IPS-NIHi7 (cell line): ENCODE measurements around the gene PRSS2.

ENCODE experiments used
- DNase-seq: peaks from one replicate; pipeline ENCODE4 v3.0.0; 2012; ENCODE audit warnings: mixed read lengths; ENCODE audit errors: extremely low spot score

Gene PRSS2

DNA sequence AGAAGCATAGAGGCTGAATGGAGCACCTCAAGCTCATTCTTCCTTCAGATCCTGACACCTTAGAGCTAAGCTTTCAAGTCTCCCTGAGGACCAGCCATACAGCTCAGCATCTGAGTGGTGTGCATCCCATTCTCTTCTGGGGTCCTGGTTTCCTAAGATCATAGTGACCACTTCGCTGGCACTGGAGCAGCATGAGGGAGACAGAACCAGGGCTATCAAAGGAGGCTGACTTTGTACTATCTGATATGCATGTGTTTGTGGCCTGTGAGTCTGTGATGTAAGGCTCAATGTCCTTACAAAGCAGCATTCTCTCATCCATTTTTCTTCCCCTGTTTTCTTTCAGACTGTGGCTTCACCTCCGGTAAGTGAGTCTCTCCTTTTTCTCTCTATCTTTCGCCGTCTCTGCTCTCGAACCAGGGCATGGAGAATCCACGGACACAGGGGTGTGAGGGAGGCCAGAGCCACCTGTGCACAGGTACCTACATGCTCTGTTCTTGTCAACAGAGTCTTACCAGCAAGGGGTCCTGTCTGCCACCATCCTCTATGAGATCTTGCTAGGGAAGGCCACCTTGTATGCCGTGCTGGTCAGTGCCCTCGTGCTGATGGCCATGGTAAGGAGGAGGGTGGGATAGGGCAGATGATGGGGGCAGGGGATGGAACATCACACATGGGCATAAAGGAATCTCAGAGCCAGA, 31.0 kb downstream of the PRSS2 start:
- DNase-seq: no peak

DNA sequence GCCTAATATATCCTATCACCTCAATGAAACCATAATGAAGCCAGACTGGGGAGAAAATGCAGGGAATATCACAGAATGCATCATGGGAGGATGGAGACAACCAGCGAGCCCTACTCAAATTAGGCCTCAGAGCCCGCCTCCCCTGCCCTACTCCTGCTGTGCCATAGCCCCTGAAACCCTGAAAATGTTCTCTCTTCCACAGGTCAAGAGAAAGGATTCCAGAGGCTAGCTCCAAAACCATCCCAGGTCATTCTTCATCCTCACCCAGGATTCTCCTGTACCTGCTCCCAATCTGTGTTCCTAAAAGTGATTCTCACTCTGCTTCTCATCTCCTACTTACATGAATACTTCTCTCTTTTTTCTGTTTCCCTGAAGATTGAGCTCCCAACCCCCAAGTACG, 31.5 kb downstream of the PRSS2 start:
- no peak for DNase-seq

DNA sequence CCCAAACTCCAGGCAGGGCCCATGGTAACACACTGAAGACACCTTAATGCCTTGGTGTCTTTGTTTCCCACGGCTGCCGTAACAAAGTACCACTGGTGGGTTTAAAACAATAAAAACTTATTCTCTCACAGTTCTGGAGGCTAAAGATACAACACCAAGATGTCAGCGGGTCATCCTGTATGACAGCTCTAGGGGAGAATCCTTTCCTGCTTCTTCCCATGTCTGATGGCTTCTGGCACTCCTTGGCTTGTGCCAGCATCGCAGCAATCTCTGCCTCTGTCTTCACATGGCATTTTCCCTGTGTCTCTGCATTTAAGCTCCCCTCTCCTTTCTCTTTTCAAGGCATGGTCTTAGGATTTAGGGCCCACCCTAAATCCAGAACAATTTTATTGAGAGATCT, 33.1 kb downstream of the PRSS2 start:
- DNase-seq: no peak

DNA sequence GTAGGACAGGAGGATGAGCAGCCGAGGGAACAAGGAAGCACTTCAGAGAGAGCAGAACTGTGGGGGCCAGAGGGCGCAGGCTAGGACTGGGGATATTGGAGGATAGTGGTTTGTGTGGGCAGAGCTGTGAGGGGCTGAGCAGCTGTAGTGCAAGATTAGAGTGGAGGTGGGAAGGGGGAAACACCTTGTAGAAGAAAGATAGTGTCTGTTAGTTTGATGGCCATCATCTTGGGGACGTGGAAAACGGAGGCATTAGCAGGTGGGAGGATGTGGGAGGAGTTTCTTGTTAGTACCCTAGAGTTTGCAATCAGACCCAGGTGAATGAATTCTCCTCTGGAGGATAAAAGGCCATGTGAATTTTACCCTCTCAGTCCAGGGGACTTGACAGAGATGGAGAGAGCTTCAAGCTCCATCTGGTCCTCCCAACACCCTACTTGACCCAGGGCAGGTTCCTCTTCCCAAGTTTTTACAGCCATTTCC, 34.0 kb downstream of the PRSS2 start:
- no peak for DNase-seq

DNA sequence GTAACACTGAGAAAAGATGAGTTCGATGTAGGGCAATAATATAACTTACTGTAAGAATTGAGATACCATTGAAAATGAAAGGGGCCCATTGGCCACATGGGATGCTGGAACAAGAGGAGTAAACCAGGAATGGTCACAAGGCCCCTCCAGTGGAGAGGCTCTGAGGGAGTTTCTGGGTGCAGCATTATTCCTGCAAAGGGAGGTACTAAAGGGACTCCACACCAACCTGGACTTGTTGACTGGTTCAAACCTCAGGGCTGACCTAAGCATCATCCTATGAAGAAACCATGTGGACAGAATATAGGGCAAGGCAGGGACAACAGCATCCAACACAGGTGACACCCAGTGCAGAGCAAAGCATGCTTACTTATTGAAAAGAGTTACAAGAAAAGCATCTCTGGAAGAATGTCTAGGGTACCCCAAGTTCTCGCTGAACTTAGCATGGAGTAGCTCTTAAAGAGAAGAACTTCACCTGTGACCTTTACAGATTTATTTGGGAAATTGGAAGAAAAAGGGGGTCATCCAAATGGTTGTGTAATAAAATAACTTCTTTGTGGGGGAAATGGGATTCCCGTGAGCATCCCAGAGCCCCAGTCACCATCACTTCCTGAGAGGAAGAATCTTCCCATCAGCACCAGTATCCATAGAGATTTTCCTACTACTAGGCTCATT, 34.7 kb downstream of the PRSS2 start:
- no peak for DNase-seq

DNA sequence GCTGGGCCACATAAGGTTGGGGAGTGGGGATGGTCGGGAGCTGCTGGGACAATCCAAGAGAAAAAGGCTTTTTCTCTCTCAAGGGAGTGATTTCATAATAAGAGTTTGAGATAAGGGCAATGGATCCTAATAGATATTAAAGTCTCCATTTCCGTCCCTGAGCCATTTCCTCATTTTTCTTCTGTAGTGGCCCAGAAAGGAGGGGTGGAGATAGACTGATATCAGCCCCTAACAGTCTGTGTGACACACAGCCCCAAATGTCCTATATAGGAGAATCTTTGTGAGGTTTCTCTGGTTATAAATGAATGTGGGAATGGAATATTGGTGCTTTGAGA, 35.2 kb downstream of the PRSS2 start:
- DNase-seq: no peak

DNA sequence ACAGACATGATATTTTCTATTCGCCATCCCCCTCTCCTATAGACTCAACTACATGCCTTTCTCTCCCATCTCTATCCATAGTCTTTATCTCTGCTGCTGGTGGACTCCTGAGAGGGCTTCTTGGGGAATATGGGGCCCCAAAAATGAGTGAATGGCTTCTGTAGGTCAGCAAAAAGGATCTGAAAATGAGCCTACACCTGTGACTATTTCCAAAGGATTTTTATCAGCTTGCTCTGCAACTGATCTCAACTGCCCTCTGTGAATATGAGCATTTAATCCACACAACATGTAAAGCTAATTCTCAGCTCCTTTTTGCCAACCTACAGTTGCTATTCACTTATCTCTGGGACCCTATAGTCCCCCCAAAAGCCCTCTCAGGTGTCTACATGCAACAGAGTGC, 36.2 kb downstream of the PRSS2 start:
- no peak for DNase-seq

DNA sequence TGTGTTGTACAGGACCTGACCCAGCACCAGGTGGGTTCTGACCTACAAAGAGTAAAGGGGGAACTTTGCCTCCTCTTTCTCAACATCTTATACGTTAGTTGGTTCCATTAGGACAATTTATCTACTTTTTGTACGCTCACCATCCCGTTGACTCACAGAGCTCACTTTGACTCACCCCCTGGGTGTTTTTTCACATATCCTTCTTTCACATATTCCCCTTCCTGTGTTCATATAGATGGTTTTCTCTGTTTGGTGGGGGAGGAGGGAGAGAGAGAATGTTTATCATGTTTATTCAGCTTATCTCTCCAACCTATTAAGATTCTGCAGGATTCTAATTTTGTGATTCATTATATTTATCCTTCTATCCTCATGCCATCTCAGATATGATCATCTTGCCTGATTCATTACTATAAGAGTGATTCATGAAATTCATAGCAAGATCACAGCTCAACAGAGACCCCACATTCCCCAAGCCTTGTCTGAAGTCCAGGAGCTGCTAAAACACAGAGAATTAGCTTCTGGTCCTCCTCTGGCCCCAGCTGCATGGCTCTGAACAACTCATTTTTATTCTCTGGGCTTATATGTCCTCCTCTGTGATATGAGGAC, 37.2 kb downstream of the PRSS2 start:
- no peak for DNase-seq

DNA sequence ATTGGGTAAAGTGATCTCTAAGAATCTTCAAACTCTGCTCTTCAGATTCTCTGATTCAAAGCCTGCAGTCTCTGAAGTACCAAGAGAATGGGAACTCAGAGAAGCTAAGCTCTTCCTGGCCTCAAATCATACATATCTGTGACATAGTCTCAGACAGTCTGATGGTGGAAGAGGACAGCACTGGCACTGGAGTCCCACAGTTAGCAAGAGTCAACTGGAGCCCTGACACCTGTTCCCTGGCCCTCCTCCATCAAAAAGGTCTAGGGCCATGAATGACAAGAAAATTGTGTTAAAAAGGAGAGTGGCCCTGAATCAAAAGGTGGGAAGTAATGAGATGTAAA, 37.7 kb downstream of the PRSS2 start:
- DNase-seq: no peak

DNA sequence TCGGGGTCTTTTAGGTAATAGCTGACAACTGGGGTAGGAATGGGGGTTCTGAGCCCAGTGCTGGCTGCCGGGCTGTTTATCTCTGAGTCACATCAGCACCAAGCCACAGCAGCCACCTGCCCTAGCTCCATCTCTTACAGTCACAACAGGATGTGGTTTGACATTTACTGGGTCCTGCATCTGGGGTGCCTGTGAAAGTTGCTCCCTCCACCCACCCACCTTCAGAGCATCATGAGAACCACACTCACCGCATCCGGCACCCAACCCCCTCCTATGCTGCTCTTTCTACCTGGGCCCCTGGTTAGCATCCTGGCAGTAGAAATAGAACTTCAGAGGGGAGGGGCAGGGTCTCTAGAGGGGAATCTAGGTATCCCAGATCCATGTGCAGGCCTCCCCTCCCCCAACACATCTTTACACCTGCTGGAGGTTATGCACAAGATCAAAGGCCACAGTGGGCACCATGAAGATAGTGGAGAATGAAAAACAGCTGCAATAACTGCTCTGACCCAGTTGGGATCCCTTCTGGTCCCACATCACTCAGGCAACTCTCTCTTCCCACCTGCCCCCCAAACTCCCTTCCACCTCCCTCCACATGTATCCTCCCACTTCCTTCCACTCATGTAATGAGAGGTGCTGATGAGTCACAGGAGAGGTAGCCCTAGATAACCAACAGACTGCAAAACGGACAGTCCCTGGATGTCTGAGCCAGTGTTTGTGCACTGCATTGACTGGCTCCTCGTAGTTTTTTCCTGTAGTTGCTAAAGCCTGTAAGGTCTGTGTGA, 38.2 kb downstream of the PRSS2 start:
- no peak for DNase-seq

DNA sequence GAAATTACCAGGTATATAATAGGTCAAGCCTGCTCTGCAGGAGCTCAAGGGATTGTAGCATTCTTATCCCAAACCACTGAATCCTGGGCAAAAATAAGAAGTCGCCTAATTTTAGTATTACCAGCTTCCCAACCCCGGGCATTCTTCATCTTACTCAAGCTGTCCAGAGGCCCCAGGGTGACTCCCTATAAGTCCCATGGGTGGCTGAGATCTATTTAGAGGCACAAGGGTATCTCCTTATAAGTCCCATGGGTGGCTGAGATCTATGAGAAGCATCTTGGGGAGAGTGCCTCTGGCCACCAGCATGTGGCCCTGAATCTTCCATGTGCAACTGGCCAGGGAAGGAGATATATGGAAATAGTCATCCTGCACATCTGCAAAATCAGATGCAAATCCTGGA, 38.9 kb downstream of the PRSS2 start:
- DNase-seq: no peak

DNA sequence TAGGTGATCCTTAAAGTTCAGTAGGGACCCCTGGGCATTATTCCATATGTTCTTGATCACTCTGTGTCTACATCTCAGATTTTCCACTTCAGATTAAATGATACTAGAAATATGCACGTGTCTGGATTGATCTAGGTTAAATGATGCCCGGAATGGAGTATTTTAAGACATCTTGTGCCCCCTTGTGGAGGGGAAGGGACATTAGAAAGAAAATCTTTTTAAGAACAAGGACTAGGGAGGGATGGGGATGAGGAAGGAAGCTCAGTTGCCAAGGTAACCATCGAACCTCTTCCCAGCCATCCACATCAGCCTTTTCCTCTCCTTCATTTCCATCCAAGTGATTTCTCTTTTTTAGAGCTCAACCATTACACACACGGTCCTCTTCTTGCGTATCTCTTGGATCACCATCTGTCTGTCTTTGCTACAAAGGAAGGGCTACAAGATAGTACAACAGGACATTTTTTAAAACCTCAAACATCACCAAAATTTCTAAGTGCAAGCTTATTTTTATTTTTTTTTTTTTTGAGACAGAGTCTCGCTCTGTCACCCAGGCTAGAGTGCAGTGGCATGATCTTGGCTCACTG, 40.5 kb downstream of the PRSS2 start:
- peak; percentile 70 for DNase-seq

DNA sequence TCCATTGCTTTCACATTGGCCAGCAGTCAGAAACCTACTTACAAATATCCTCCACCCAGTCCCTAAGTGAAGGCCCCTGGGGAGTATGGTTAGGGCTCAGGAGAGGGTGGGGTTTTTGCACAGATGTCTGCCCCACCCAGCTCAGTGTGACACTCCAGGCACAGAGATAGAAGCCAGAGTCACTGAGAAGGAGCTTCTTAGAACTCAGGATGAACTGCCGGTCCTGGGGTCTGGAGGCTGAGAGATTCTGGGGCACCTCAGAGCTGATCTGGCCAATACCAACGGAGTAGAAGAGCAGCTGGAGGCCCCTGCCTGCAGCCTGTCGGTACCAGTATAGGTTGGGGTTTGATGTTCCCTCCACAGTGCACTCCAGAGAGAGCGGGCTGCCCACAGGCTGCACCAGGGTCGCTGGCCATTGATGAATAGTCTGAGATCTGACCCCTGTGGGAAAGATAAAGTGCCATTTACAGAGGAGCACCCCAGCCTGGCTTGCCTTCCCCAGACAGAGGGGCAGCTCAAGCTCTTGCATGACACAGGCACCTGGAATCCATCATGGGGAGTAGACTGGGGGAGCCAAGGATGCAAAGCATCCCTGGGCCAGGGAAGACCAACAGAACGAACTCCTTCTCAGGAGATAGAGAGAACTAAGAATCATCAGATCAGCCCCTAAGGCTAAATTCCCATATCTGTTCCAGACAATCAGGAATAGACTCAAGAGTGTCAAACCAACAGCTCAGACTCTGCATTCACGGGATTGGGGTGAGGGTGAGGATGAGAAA, 41.9 kb downstream of the PRSS2 start:
- DNase-seq: peak; percentile 17

DNA sequence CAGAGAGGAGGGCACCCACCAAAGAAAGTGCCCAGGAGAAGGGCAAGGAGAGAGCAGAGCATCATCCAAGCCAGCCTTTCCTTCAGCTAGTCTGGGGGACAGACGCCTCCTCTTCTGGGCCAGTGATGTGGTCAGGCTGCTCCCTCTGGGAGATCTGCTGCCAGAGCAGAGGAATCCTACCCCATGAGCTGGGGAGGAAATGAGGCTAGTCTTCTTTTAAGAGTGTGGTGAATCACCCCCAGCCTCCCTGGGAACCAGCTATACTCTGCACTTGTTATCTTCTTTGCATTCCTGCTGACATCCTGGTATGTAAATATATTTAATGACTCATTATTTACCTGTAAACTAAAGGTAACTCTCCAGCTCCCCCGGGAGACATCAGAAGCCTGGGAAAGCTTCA, 42.5 kb downstream of the PRSS2 start:
- DNase-seq: peak; percentile 80

DNA sequence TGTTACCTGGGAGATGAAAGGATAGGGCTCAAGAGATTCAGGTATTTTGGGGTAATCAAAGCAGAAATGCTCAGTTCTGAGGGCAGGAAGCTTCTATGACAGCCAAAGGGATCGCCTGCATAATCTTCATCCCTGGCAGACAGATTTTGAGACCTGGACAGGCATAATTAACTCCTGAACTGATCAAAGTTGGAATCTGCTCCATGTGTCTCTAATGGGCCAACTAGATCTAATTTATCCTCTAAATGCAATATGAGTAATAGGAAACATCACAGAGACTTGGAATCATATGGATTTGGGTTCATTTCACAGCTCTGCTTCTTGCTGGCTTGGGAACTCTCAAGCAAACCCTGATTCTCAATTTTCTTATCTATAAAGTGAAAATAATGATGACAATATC, 42.9 kb downstream of the PRSS2 start:
- no peak for DNase-seq

DNA sequence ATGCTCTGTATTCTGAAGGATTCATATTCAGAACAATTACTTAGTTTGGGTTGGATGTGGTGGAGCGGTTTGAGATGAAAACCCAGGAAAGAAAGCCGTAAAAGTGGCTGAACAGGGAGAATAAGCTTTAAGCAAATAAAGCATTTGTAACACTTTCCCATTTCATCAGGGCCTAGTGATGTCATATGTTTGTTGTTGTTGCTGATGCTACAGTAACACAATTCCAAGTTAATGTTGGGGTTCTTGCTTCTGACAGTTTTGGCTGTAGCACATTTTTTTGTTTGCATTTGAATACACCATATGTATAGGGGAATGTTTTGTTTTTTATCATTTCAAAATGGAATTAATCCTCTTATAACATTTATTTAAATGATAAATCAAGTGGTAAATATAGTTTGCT, 43.7 kb downstream of the PRSS2 start:
- no peak for DNase-seq

DNA sequence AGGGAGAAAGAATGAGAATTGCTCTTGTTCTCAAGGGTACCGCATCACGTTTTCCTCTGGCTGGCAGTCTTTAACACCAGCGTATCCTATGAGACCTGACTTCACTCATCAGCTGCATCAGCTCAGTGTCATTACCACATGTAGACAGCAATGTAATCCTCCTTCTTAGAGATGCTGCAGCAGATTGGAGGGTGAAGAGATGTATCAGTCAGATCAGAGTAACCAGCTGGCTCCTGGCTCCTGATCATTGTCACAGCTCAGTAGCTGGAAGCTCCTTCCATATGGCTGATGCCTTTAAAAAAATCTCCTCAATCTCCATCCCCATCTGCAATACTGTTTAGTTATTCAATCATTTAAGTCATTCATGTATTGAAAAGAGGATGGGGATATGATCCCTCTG, 44.4 kb downstream of the PRSS2 start:
- DNase-seq: no peak

DNA sequence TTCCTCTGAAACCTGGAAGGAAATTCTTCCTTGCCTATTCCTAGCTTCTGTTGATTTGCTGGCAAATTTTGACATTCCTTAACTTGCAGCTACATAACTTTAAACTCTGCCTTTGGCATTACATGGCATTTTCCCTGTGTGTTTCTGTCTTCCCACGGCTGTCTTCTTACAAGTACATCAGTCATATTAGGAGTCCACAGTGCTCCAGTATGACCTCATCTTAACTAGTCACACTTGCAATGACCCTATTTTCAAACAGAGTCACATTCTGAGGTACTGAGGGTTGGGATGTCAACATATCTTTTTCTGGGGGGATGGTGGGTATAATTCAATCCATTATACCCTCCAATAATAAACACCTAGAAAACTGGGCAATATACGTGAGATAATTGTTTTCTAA, 46.7 kb downstream of the PRSS2 start:
- DNase-seq: no peak

DNA sequence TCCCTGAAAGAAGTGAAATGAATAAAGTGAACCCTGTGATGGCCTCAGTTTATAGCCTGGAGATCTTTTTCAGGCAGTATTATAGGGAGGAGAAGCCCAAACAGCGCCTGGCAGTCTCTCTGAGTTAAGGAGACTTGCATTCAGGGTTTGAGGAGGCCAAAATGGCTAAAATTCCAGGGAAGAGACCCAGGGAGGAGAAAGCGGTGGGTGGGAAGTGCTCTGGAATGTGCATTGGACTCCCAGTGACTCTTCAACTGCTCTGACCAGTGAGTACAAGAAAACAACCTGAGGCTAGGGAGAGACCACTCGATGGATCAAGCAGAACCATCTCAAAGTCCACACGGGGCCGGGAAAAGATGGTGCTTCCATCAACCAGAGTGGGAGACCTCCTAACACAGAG, 48.8 kb downstream of the PRSS2 start:
- no peak for DNase-seq

DNA sequence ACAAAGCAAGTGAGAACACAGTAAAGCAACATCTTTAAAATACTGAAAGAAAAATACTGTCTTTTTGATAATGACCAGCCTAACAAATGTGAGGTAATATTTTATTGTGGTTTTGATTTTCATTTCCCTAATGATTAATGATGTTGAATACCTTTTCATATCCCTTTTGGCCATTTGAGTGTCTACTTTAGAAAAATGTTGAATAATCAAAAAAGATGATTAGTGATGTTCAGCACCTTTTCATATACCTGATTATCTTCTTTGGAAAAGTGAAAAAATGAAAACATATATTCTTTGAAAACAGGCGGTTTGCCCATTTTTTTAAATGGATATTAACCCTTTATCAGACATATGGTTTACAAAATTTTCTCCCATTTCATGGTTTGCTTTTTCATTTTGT, 51.9 kb downstream of the PRSS2 start:
- DNase-seq: no peak
